ENCODE data around the gene GPATCH3. TPM values are rescaled to one million over a fixed set of nuclear protein-coding genes. Genes with fewer than 3 reads are reported as not detected.

GPATCH3 gene
- total RNA-seq, 1 experiment from 2014 or later = 14.8 TPM

- TF ChIP-seq REST (IDR thresholded peaks at IDR 0.05; ENCODE audit: low read depth) = no peak
- peak; percentile 31 for TF ChIP-seq SP1 (IDR thresholded peaks at IDR 0.05; ENCODE audit: low read depth)
- TF ChIP-seq TCF7L2 (IDR thresholded peaks at IDR 0.05; ENCODE audit: borderline replicate concordance, extremely low read depth, insufficient read depth, insufficient read length) = no peak
- TF ChIP-seq POLR2A (IDR thresholded peaks at IDR 0.05; ENCODE audit: borderline replicate concordance, extremely low read depth, insufficient read depth, insufficient read length) = peak; percentile 96
- no peak for TF ChIP-seq JUND (IDR thresholded peaks at IDR 0.05)
- peak; percentile 92 for TF ChIP-seq POLR2AphosphoS5 (IDR thresholded peaks at IDR 0.05; ENCODE audit: low read depth, low read length)
Observed at GRCh38 chr1:26900001-26900814, at the start of gene GPATCH3 (continued).

- ChIA-PET CTCF (no interaction called here), RAD21 (ENCODE audit: low non-redundant PET in 1 of 2, low total read pairs in 2 of 2, uncharacterized antibody in 2 of 2, unreplicated experiment in 2 of 2) (no interaction called here), POLR2A (no interaction called here)
- Histone ChIP-seq H3K4me3 (replicated peaks in 1 of 2; ENCODE audit: low read depth in 1 of 2, low read length in 2 of 2) (no peak overlapping the region), H3K27ac (ENCODE audit: low read depth, low read length) (peak overlapping the region; percentile 2), H3K9ac (ENCODE audit: low read length) (no peak overlapping the region), H3K27me3 (ENCODE audit: insufficient read depth, low read length) (no peaks in the 10 kb centered on the region), H3K9me2 (ENCODE audit: insufficient read depth) (no peaks in the 10 kb centered on the region), H4K20me1 (ENCODE audit: insufficient read depth) (no peaks in the 10 kb centered on the region), H3K79me2 (ENCODE audit: insufficient read depth, low read length) (peaks cover 5% of the 10 kb centered on the region; the same call in 1 of the 2 replicates), H3K4me2 (ENCODE audit: low read length) (peak overlapping the region; percentile 23; the same call in 1 of the 2 replicates), H3K9me3 (ENCODE audit: control insufficient read depth in 1 of 2, insufficient read depth in 1 of 2, low read depth in 1 of 2, low read length in 2 of 2) (no peaks in the 10 kb centered on the region), H2AFZ (ENCODE audit: low read depth, low read length, poor library complexity, severe bottlenecking) (no peak overlapping the region), H3K4me1 (ENCODE audit: control insufficient read depth in 1 of 2, insufficient read depth in 2 of 2, low read length in 2 of 2) (peaks cover 9 to 20% of the 10 kb centered on the region in 2 experiments), H3K36me3 (ENCODE audit: control insufficient read depth in 1 of 2, insufficient read depth in 2 of 2, low read length in 2 of 2) (peaks cover 19 to 36% of the 10 kb centered on the region in 2 experiments; a peak in 3 of 4 replicates)
- peak; percentile 49 for ATAC-seq
- intact Hi-C loops (cut with micrococcal nuclease) = no loop called here
- no TSS peak for BruUV-seq (replicated peaks)
- no peak for DNase-seq (ENCODE audit: low read depth, low spot score)
- TF ChIP-seq EGR1 (IDR thresholded peaks at IDR 0.05; ENCODE audit: low read depth) (no peak), CEBPB (IDR thresholded peaks at IDR 0.05; ENCODE audit: low read depth) (no peak), EZH2 (IDR thresholded peaks at IDR 0.05) (no peak), EZH2phosphoT487 (IDR thresholded peaks at IDR 0.05; ENCODE audit: borderline replicate concordance) (no peak)
Observed at GRCh38 chr1:26949926-26950319, 49.7 kb upstream of the GPATCH3 start.

All from HCT116 (cell line).